Right renal pelvis (tissue), 4 donors: Measurements from ENCODE around the gene TBC1D3I. TPM values are rescaled to one million over a fixed set of nuclear protein-coding genes. Genes with fewer than 3 reads are reported as not detected.
"Not testable (repeated sequence)": the region's sequence is repeated elsewhere in the genome, so short reads cannot be mapped to it uniquely, and the experiment has no call there.

Experiments used
- DNase-seq, 4 donors: peaks; one replicate each; pipeline ENCODE4 v3.0.0-alpha.2; 2013; ENCODE audit warnings: low read depth in 4 of 4, low spot score in 3 of 4, missing footprints in 1 of 4
- polyA plus RNA-seq, 4 donors: library from polyadenylated mRNA; unstranded; fragments of 120-200 nt; gene quantifications; one replicate each; pipeline ENCODE4 v1.2.1, GENCODE V29; 2013; ENCODE audit not compliant: insufficient read length in 4 of 4

Gene TBC1D3I
- polyA plus RNA-seq, 4 donors: 0.17 to 0.52 TPM; not detected in 2

DNA sequence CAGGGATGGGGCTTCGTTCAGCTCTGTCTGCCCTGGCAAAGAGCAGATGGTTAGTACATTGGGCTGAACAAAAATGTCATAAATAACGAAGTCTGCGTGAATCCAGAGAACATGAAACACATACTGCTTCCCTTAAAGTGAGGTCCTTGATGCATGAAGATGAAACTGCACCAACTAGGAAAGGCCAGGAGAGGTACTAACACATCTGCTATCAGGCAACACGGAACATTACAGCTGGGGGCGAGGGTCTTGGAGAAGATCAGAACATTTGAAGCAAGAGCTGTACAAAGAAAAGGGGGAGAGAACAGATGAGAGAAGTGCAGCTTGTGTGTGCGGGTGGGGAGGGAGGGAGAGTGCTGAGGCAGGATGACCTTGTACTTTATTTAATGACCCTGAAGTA is 57.0 kb downstream of the TBC1D3I start:
- DNase-seq: not testable (repeated sequence)

DNA sequence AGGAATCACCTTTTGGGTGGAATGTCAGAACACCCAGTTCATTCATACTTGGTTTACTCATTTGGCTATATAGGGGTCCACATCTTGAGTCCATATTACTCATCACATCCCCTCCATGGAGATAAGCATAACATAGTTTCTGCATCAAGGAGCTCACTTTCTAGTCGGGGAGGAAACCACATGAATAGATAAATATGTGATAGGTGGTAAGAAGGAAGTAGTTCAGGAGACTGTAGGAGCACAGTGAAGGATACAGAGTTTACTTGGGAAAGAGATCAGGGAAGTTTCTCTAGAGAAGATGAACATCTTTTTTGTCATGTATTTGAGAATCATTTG is 57.9 kb downstream of the TBC1D3I start:
- not testable (repeated sequence) for DNase-seq

DNA sequence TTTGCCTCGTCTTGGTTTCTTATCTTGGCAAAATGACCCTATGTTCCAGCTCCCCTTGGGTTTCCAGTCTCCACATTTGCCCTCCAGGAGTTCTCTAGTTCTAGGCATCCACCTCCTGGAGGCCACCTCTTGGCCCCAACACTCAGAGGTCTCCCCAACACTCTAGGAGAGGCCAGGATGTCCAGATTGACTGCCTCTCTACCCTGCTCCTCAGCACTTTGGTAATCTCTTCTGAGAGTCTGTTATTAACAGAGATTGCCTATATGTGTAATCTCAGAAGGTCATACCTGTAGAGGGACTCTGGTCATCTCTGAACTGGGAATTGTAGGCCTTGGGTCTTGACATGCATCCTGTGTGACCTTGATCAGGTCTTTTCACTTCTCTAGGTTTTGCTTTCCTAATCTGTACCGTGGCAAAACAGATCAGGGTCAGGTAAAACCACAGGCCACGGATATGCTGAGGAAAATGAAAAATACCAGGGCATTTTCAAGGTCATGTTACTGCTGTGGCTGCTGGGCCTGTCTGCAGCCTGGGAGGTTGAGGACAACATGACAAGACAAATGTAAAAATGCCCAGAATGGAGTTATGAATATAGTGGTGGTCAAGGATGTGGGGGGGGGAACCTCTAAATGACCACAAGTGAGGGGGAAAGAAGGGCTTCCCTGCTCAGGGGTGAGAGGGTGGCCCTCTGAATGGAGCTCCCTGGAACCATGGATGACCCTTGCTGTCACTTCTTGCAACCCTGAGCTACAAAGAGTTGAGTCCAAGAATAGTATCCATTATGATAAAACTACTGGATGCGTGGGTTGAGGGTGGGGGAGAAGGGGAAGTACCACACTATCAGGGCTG is 58.5 kb downstream of the TBC1D3I start:
- no peak for DNase-seq

DNA sequence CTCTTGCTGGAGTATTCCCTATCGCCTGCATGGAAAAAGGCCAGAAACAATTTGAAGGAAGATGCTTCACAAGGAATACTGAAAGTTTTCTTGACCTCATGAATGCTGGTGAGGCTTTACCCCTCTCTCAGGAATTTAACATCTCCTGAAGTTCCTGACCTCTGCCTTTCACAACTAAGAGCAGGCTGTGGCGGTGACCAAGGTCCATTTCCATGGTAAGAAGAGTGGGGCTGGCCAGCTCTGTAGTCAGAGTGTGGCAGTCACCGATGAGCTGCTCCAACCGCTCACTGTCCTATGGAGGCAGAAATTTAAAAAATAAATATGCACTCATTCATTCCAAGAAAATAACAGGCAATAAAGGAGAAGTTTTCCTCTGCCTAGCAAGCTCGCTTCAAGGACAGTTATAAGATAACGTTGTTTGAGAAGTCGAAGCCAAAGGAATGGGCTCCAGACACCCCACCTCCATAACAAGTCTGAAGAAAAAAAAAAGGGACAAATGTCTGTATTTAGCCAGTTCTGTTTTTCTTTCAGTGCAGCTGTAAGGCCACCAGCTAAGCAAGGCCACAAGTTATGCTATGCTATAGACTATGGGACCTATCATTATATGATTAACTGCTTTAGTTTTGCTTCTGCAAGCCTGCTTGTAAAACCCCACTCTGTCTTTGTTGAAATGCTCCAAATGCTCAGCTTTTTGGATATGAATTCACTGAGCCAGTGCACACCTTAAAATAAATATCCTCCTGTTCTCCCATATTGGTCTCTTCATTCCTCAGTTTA is 59.5 kb downstream of the TBC1D3I start:
- DNase-seq: no peak

Other genes with a start within 250 kb of the TBC1D3I start
- under 1 TPM in 2 of 4 donors, not detected in 2; 0.35 to 0.48 TPM for gene CCL23, start 246.6 kb downstream of the TBC1D3I start, polyA plus RNA-seq
- not detected for gene CCL18, start 200.3 kb downstream of the TBC1D3I start, polyA plus RNA-seq
- gene CCL3, start 174.4 kb downstream of the TBC1D3I start, polyA plus RNA-seq: 1 to 10 TPM in 3 of 4 donors, under 1 TPM in 1; 0.13 to 6.6 (median 3.5) TPM
- gene CCL4, start 160.7 kb downstream of the TBC1D3I start, polyA plus RNA-seq: 1 to 10 TPM in 2 of 4 donors, under 1 TPM in 2; 0.38 to 3.2 (median 1.3) TPM
- gene TBC1D3B, start 87.9 kb downstream of the TBC1D3I start, polyA plus RNA-seq: 1 to 10 TPM; 3.6 to 8.5 (median 6.5) TPM
- 1 to 10 TPM in 2 of 4 donors, under 1 TPM in 2; 0.21 to 3.4 (median 1.5) TPM for gene CCL3L1, start 67.8 kb downstream of the TBC1D3I start, polyA plus RNA-seq
- gene CCL4L2, start 53.5 kb downstream of the TBC1D3I start, polyA plus RNA-seq: 1 to 10 TPM in 3 of 4 donors, under 1 TPM in 1; 0.26 to 3.5 (median 2.0) TPM
- gene TBC1D3G, start 59.3 kb upstream of the TBC1D3I start, polyA plus RNA-seq: not detected
- not detected for gene TBC1D3H, start 123.9 kb upstream of the TBC1D3I start, polyA plus RNA-seq
- gene ZNHIT3, start 222.1 kb upstream of the TBC1D3I start, polyA plus RNA-seq: 10 to 100 TPM; 67.8 to 74.0 (median 70.1) TPM